H9 (cell line): Measurements from ENCODE around the gene DPYSL5. TPM values are rescaled to one million over a fixed set of nuclear protein-coding genes. Genes with fewer than 3 reads are reported as not detected.

ENCODE experiments used
- DNase-seq: peaks from one replicate; pipeline ENCODE4 v3.0.0-alpha.2; 2017
- H2AFZ ChIP-seq: one replicate; pipeline ENCODE4 v1.6.1; 2013; ENCODE audit warnings: mild to moderate bottlenecking, low read length, control low read depth, moderate library complexity
- H2AK5ac ChIP-seq: 2 replicates; pipeline ENCODE4 v1.6.1; 2013; ENCODE audit warnings: low read length, control low read depth, mixed read lengths; ENCODE audit not compliant: insufficient read length
- H2BK120ac ChIP-seq: one replicate; pipeline ENCODE4 v1.6.1; 2013; ENCODE audit warnings: low read depth, mild to moderate bottlenecking, low read length, control low read depth, inconsistent platforms; ENCODE audit not compliant: poor library complexity, severe bottlenecking
- H2BK12ac ChIP-seq: 2 replicates; pipeline ENCODE4 v1.6.1; 2013; ENCODE audit warnings: low read length, control low read depth, mixed read lengths, low read depth; ENCODE audit not compliant: insufficient read length
- H2BK15ac ChIP-seq: 2 replicates; pipeline ENCODE4 v1.6.1; 2013; ENCODE audit warnings: low read depth, low read length, control low read depth
- H2BK20ac ChIP-seq: one replicate; pipeline ENCODE4 v1.6.1; 2013; ENCODE audit warnings: low read depth, mild to moderate bottlenecking, low read length, control low read depth, inconsistent platforms; ENCODE audit not compliant: poor library complexity, severe bottlenecking
- H2BK5ac ChIP-seq: 2 replicates; pipeline ENCODE4 v1.6.1; 2013; ENCODE audit warnings: low read length, control low read depth, mixed read lengths; ENCODE audit not compliant: insufficient read length
- H3K14ac ChIP-seq: 2 replicates; pipeline ENCODE4 v1.6.1; 2013; ENCODE audit warnings: low read length, control low read depth; ENCODE audit not compliant: insufficient read depth
- H3K18ac ChIP-seq: 2 replicates; pipeline ENCODE4 v1.6.1; 2013; ENCODE audit warnings: low read depth, mild to moderate bottlenecking, mixed read lengths, low read length, control low read depth; ENCODE audit not compliant: insufficient read length
- H3K23ac ChIP-seq: 2 replicates; pipeline ENCODE4 v1.6.1; 2013; ENCODE audit warnings: low read length, control low read depth, mixed read lengths, low read depth; ENCODE audit not compliant: insufficient read length
- H3K23me2 ChIP-seq: 2 replicates; pipeline ENCODE4 v1.6.1; 2013; ENCODE audit warnings: low read depth, mild to moderate bottlenecking, mixed read lengths, low read length, control low read depth; ENCODE audit not compliant: insufficient read length, poor library complexity, severe bottlenecking
- H3K27ac ChIP-seq: 2 replicates; pipeline ENCODE4 v1.5.1; 2013; ENCODE audit warnings: low read length, control low read depth, mixed read lengths, low read depth; ENCODE audit not compliant: insufficient read length
- H3K27me3 ChIP-seq: 2 replicates; pipeline ENCODE4 v1.6.1; 2013; ENCODE audit warnings: low read length, control low read depth, inconsistent platforms; ENCODE audit not compliant: insufficient read depth
- H3K4ac ChIP-seq: 2 replicates; pipeline ENCODE4 v1.6.1; 2013; ENCODE audit warnings: low read depth, mild to moderate bottlenecking, control low read depth, inconsistent platforms, low read length, moderate library complexity
- H3K4me1 ChIP-seq: 2 replicates; pipeline ENCODE4 v1.6.1; 2013; ENCODE audit warnings: low read length, control low read depth, inconsistent platforms; ENCODE audit not compliant: insufficient read depth
- H3K4me2 ChIP-seq: 2 replicates; pipeline ENCODE4 v1.6.1; 2013; ENCODE audit warnings: low read length, control low read depth, mixed read lengths; ENCODE audit not compliant: insufficient read length, insufficient read depth
- H3K56ac ChIP-seq: 2 replicates; pipeline ENCODE4 v1.6.1; 2013; ENCODE audit warnings: low read depth, mild to moderate bottlenecking, mixed read lengths, low read length, control low read depth; ENCODE audit not compliant: insufficient read length
- H3K79me1 ChIP-seq: 2 replicates; pipeline ENCODE4 v1.6.1; 2013; ENCODE audit warnings: low read depth, mild to moderate bottlenecking, moderate library complexity, low read length, control low read depth, inconsistent platforms; ENCODE audit not compliant: insufficient read depth, poor library complexity, severe bottlenecking
- H3K79me2 ChIP-seq: 2 replicates; pipeline ENCODE4 v1.6.1; 2013; ENCODE audit warnings: low read length, control low read depth, inconsistent platforms; ENCODE audit not compliant: insufficient read depth
- H3K9ac ChIP-seq: 2 replicates; pipeline ENCODE4 v1.6.1; 2013; ENCODE audit warnings: low read length, control low read depth, mixed read lengths; ENCODE audit not compliant: insufficient read length; ENCODE audit errors: extremely low read depth
- H3K9me3 ChIP-seq: one replicate; pipeline ENCODE4 v1.6.1; 2013; ENCODE audit warnings: low read depth, low read length, inconsistent platforms; ENCODE audit not compliant: control insufficient read depth
- H3T11ph ChIP-seq: one replicate; pipeline ENCODE4 v1.6.1; 2013; ENCODE audit warnings: mild to moderate bottlenecking, low read length, control low read depth, inconsistent platforms
- H4K20me1 ChIP-seq: one replicate; pipeline ENCODE4 v1.6.1; 2013; ENCODE audit not compliant: control insufficient read depth, insufficient read length, insufficient read depth
- H4K5ac ChIP-seq: 2 replicates; pipeline ENCODE4 v1.6.1; 2013; ENCODE audit warnings: low read depth, mild to moderate bottlenecking, mixed read lengths, low read length, control low read depth; ENCODE audit not compliant: insufficient read length
- H4K8ac ChIP-seq: replicated peaks from 2 replicates; pipeline ENCODE4 v1.6.1; 2013; ENCODE audit warnings: low read length, control low read depth, mixed read lengths, low read depth; ENCODE audit not compliant: insufficient read length
- H4K91ac ChIP-seq: 2 replicates; pipeline ENCODE4 v1.6.1; 2013; ENCODE audit warnings: low read depth, mild to moderate bottlenecking, moderate library complexity, mixed read lengths, low read length, control low read depth; ENCODE audit not compliant: insufficient read length
- H3K27ac Mint-ChIP-seq, 3 experiments: 2 replicates in 2 of 3; 3 replicates in 1 of 3; pipeline ENCODE4 v1.8.0; 2020 to 2021; ENCODE audit warnings: mixed read lengths in 3 of 3, mild to moderate bottlenecking in 1 of 3, moderate library complexity in 1 of 3
- H3K27me3 Mint-ChIP-seq: 2 replicates; pipeline ENCODE4 v1.8.0; 2021; ENCODE audit warnings: low read depth, mild to moderate bottlenecking, moderate library complexity, mixed read lengths
- H3K36me3 Mint-ChIP-seq, 3 experiments: 2 replicates in 2 of 3; 3 replicates in 1 of 3; pipeline ENCODE4 v1.8.0; 2020 to 2021; ENCODE audit warnings: low read depth in 3 of 3, mixed read lengths in 3 of 3; ENCODE audit not compliant: insufficient read depth in 1 of 3
- H3K4me1 Mint-ChIP-seq, 2 experiments: 2 replicates each; pipeline ENCODE4 v1.8.0; 2020; ENCODE audit warnings: mixed read lengths in 2 of 2
- H3K4me3 Mint-ChIP-seq, 2 experiments: 2 replicates in 1 of 2; 3 replicates in 1 of 2; pipeline ENCODE4 v1.8.0; 2020 to 2021; ENCODE audit warnings: mild to moderate bottlenecking in 2 of 2, mixed read lengths in 2 of 2, moderate library complexity in 1 of 2
- H3K9me3 Mint-ChIP-seq, 2 experiments: 2 replicates in 1 of 2; 3 replicates in 1 of 2; pipeline ENCODE4 v1.8.0; 2020; ENCODE audit warnings: mild to moderate bottlenecking in 2 of 2, mixed read lengths in 2 of 2, moderate library complexity in 1 of 2
- CTCF ChIP-seq: fragments of 200-600 bp; sonication (generic); conservative IDR thresholded peaks from 3 replicates; pipeline ENCODE4 v1.8.0; 2021; ENCODE audit warnings: antibody characterized with exemption, mild to moderate bottlenecking
- WGBS: extraction: QIAGEN DNeasy Blood & Tissue Kit; methylation state at CpG from one replicate; pipeline ENCODE4 v1.1.7; 2013; ENCODE audit warnings: missing lambda C conversion rate, low lambda C conversion rate, mixed read lengths; ENCODE audit not compliant: insufficient read length; ENCODE audit errors: extremely low coverage; 5-methylcytosine and 5-hydroxymethylcytosine counted together
- total RNA-seq: library from RNA; stranded (reverse); gene quantifications from 2 replicates; pipeline ENCODE4 v1.2.1, GENCODE V29; 2021

The DPYSL5 gene
- total RNA-seq, 1 experiment from 2014 or later, result 6.4 TPM

GRCh38 chr2:26854283-26854827 is 6.4 kb downstream of the DPYSL5 start:
- H3K4me1 Mint-ChIP-seq, result peaks cover 2 to 15% of the 10 kb centered on the region in 2 experiments; a peak in 3 of 4 replicates
- Histone ChIP-seq H3K4ac (no peak overlapping the region), H3K4me2 (no peak overlapping the region), H2BK15ac (no peak overlapping the region), H3K79me1 (no peaks in the 10 kb centered on the region), H3K9me3 (no peaks in the 10 kb centered on the region), H3K23ac (no peak overlapping the region), H3K27ac (no peak overlapping the region), H2BK20ac (no peak overlapping the region), H3K14ac (no peak overlapping the region), H2AFZ (no peak overlapping the region), H3K4me1 (no peaks in the 10 kb centered on the region), H3K9ac (no peak overlapping the region), H2BK12ac (no peak overlapping the region), H4K91ac (no peak overlapping the region), H3K27me3 (peaks cover 27% of the 10 kb centered on the region), H4K8ac (no peak overlapping the region), H3K23me2 (peaks cover 6% of the 10 kb centered on the region), H3T11ph (no peak overlapping the region), H3K18ac (no peak overlapping the region), H4K5ac (no peak overlapping the region), H3K79me2 (no peaks in the 10 kb centered on the region), H3K56ac (no peak overlapping the region), H2BK5ac (no peak overlapping the region), H2AK5ac (no peak overlapping the region), H4K20me1 (no peaks in the 10 kb centered on the region), H2BK120ac (no peak overlapping the region)
- no peaks in the 10 kb centered on the region for H3K36me3 Mint-ChIP-seq
- H3K4me3 Mint-ChIP-seq, result no peak overlapping the region
- no peak for DNase-seq
- peaks cover 91% of the 10 kb centered on the region for H3K27me3 Mint-ChIP-seq
- no CpG with 5 or more reads among the region's 1 CpG for WGBS
- H3K9me3 Mint-ChIP-seq, result no peaks in the 10 kb centered on the region
- no peak for TF ChIP-seq CTCF
- no peak overlapping the region for H3K27ac Mint-ChIP-seq
